OCI-LY1 (cell line): ENCODE measurements around the gene KIAA1328.

Source experiments
- EZH2 ChIP-seq: fragments of 200-600 bp; sonication (generic), shearing (Covaris generic); IDR thresholded peaks from 2 replicates; pipeline ENCODE4 v1.8.0; 2017; ENCODE audit warnings: borderline replicate concordance, mixed run types, mild to moderate bottlenecking, antibody characterized with exemption, low read length, moderate library complexity, mixed read lengths
- TF ChIP-seq, protein P1 (sequence below): fragments of 200-600 bp; sonication (generic), shearing (Covaris generic); IDR thresholded peaks from 2 replicates; pipeline ENCODE4 v1.5.1; 2017; ENCODE audit warnings: mild to moderate bottlenecking, antibody characterized with exemption, low read length, moderate library complexity, mixed read lengths

GRCh38 chr18:36813101-36813775, 15.7 kb upstream of the KIAA1328 start:
- TF ChIP-seq, protein P1, sequence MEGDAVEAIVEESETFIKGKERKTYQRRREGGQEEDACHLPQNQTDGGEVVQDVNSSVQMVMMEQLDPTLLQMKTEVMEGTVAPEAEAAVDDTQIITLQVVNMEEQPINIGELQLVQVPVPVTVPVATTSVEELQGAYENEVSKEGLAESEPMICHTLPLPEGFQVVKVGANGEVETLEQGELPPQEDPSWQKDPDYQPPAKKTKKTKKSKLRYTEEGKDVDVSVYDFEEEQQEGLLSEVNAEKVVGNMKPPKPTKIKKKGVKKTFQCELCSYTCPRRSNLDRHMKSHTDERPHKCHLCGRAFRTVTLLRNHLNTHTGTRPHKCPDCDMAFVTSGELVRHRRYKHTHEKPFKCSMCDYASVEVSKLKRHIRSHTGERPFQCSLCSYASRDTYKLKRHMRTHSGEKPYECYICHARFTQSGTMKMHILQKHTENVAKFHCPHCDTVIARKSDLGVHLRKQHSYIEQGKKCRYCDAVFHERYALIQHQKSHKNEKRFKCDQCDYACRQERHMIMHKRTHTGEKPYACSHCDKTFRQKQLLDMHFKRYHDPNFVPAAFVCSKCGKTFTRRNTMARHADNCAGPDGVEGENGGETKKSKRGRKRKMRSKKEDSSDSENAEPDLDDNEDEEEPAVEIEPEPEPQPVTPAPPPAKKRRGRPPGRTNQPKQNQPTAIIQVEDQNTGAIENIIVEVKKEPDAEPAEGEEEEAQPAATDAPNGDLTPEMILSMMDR = no peak
- no peak for TF ChIP-seq EZH2
